HG03439 (cell line): ENCODE data around the gene TARS2.

Experiments used
- ATAC-seq: cut with Tn5 transposase; IDR thresholded peaks from one replicate; pipeline ENCODE4 v1.9.1; 2021; ENCODE audit warnings: mild to moderate bottlenecking, moderate library complexity; ENCODE audit not compliant: unreplicated experiment

Gene TARS2

GRCh38 chr1:150507912-150508864 is 21.0 kb downstream of the TARS2 start, which contains the start of gene ECM1:
Gene ECM1 (plus strand): TSS chr1:150508109. CDS start chr1:150508210, 101 bp downstream.
- ATAC-seq: no peak

- no peak for ATAC-seq
Measured at GRCh38 chr1:150508982-150509381, 21.8 kb downstream of the TARS2 start.

GRCh38 chr1:150511551-150511950 is 24.3 kb downstream of the TARS2 start:
- ATAC-seq: no peak

- no peak for ATAC-seq
Measured at GRCh38 chr1:150511985-150512660, 24.9 kb downstream of the TARS2 start.

GRCh38 chr1:150512846-150513245 is 25.6 kb downstream of the TARS2 start:
- ATAC-seq: no peak

- no peak for ATAC-seq
Measured at GRCh38 chr1:150513351-150513791, 26.2 kb downstream of the TARS2 start.

GRCh38 chr1:150514260-150514659 is 27.0 kb downstream of the TARS2 start:
- ATAC-seq: no peak

GRCh38 chr1:150514913-150515327 is 27.7 kb downstream of the TARS2 start:
- peak; percentile 8 for ATAC-seq

GRCh38 chr1:150515328-150516049 is 28.3 kb downstream of the TARS2 start, which contains the start of gene FALEC:
Gene FALEC (plus strand): TSS chr1:150515752.
- ATAC-seq: peak; percentile 96

GRCh38 chr1:150516050-150516591 is 28.9 kb downstream of the TARS2 start:
- ATAC-seq: no peak

GRCh38 chr1:150516616-150517015 is 29.4 kb downstream of the TARS2 start:
- no peak for ATAC-seq

- no peak for ATAC-seq
Measured at GRCh38 chr1:150521196-150521968, 34.2 kb downstream of the TARS2 start.

- no peak for ATAC-seq
Measured at GRCh38 chr1:150525348-150525747, 38.1 kb downstream of the TARS2 start.

GRCh38 chr1:150528196-150528595 is 41.0 kb downstream of the TARS2 start:
- ATAC-seq: no peak

GRCh38 chr1:150529017-150529416 is 41.8 kb downstream of the TARS2 start:
- no peak for ATAC-seq

- ATAC-seq: no peak
Measured at GRCh38 chr1:150530491-150531159, 43.4 kb downstream of the TARS2 start.

GRCh38 chr1:150532860-150533259 is 45.6 kb downstream of the TARS2 start:
- ATAC-seq: no peak

GRCh38 chr1:150534002-150534401 is 46.8 kb downstream of the TARS2 start:
- no peak for ATAC-seq

- ATAC-seq: no peak
Measured at GRCh38 chr1:150535511-150536287, 48.5 kb downstream of the TARS2 start.
